Stomach (tissue), 9 donors: ENCODE results near the gene TLX3. TPM values are rescaled to one million over a fixed set of nuclear protein-coding genes. Genes with fewer than 3 reads are reported as not detected.

Experiments used
- DNase-seq, 2 donors: peaks; one replicate each; pipeline versions ENCODE4 v3.0.0 to v3.0.0-alpha.2; 2013 to 2019
- H3K27ac ChIP-seq, 5 donors: fragments of 200-600 bp in 4 of 5; sonication (generic) in 4 of 5; one replicate each; pipeline ENCODE4 v1.5.1; 2013 to 2019; ENCODE audit warnings: mild to moderate bottlenecking in 1 of 5, moderate library complexity in 1 of 5
- H3K27me3 ChIP-seq, 3 donors: fragments of 200-600 bp; sonication (generic); one replicate each; pipeline ENCODE4 v1.5.1; 2017 to 2019; ENCODE audit warnings: mixed run types in 1 of 3
- H3K36me3 ChIP-seq, 4 donors: fragments of 200-600 bp; sonication (generic); 1 replicate in 3 of 4; 2 replicates in 1 of 4; pipeline ENCODE4 v1.5.1; 2016 to 2019
- H3K4me1 ChIP-seq, 4 donors: fragments of 200-600 bp; sonication (generic); one replicate each; pipeline ENCODE4 v1.5.1; 2016 to 2019
- H3K4me3 ChIP-seq, 4 donors: fragments of 200-600 bp; sonication (generic) in 3 of 4; one replicate each; pipeline ENCODE4 v1.5.1; 2016 to 2019; ENCODE audit warnings: mild to moderate bottlenecking in 1 of 4
- H3K9me3 ChIP-seq, 4 donors: fragments of 200-600 bp; sonication (generic); one replicate each; pipeline ENCODE4 v1.5.1; 2016 to 2019
- EP300 ChIP-seq: sonication (generic); formaldehyde crosslinking; IDR thresholded peaks from one replicate; pipeline ENCODE4 v1.6.1; 2017; ENCODE audit warnings: antibody characterized with exemption
- POLR2A ChIP-seq, 4 donors: fragments of 450-650 bp; IDR thresholded peaks; one replicate each; pipeline ENCODE4 v1.6.1; 2016; ENCODE audit warnings: antibody characterized with exemption in 4 of 4, control low read depth in 2 of 4, mild to moderate bottlenecking in 1 of 4, moderate library complexity in 1 of 4
- POLR2AphosphoS5 ChIP-seq, 3 donors: sonication (generic); formaldehyde crosslinking; IDR thresholded peaks; one replicate each; pipeline ENCODE4 v1.6.1; 2016; ENCODE audit warnings: antibody characterized with exemption in 3 of 3
- WGBS, 5 donors: extraction: QIAGEN DNeasy Blood & Tissue Kit in 3 of 5; methylation state at CpG; one replicate each; pipeline versions ENCODE4 v1.1.5 to v1.1.7; 2013 to 2018; 5-methylcytosine and 5-hydroxymethylcytosine counted together
- intact Hi-C: fragments of 100-400 bp; cut with DNase I; formaldehyde crosslinking; loops from one replicate; pipeline ENCODE4 v1.15.1; 2023; ENCODE audit warnings: low total_unique reads
- polyA plus RNA-seq, 3 donors: library from polyadenylated mRNA; stranded (reverse); fragments of 200-250 nt; gene quantifications; one replicate each; pipeline ENCODE4 v1.2.3, GENCODE V29; 2013
- total RNA-seq, 5 donors: library from RNA; depleted of rRNA; stranded (reverse); fragments of >200 nt; gene quantifications; one replicate each; pipeline versions ENCODE4 v1.1.0 to v1.2.3, GENCODE V29; 2014 to 2016
- TF ChIP-seq, protein P1 (sequence below), 7 experiments: fragments of 450-650 bp in 4 of 7; fragments of 200-600 bp in 3 of 7; sonication (generic) in 3 of 7; IDR thresholded peaks; one replicate each; pipeline ENCODE4 v1.5.1; 2016 to 2019; ENCODE audit warnings: antibody characterized with exemption in 7 of 7, control low read depth in 2 of 7, mild to moderate bottlenecking in 1 of 7
- donor health status: healthy with polysubstance abuse.
- donor health status: Bipolar disorder and iron deficiency.
- donor health status: healthy.

The TLX3 gene
- total and polyA plus RNA-seq, 8 donors: not detected

- H3K27ac ChIP-seq: no peak overlapping the region
- TF ChIP-seq EP300: no peak
- TF ChIP-seq POLR2A (IDR thresholded peaks at IDR 0.05): no peak
- TF ChIP-seq, protein P1, sequence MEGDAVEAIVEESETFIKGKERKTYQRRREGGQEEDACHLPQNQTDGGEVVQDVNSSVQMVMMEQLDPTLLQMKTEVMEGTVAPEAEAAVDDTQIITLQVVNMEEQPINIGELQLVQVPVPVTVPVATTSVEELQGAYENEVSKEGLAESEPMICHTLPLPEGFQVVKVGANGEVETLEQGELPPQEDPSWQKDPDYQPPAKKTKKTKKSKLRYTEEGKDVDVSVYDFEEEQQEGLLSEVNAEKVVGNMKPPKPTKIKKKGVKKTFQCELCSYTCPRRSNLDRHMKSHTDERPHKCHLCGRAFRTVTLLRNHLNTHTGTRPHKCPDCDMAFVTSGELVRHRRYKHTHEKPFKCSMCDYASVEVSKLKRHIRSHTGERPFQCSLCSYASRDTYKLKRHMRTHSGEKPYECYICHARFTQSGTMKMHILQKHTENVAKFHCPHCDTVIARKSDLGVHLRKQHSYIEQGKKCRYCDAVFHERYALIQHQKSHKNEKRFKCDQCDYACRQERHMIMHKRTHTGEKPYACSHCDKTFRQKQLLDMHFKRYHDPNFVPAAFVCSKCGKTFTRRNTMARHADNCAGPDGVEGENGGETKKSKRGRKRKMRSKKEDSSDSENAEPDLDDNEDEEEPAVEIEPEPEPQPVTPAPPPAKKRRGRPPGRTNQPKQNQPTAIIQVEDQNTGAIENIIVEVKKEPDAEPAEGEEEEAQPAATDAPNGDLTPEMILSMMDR (IDR thresholded peaks at IDR 0.05): peak in 1 of 7 experiments; percentile 23
- no peak for TF ChIP-seq POLR2AphosphoS5 (IDR thresholded peaks at IDR 0.05)
- peaks cover 0 to 10% (median 0%) of the 10 kb centered on the region in 4 donors for H3K9me3 ChIP-seq
- intact Hi-C loops: no loop called here
- peaks cover 79 to 100% (median 95%) of the 10 kb centered on the region in 3 donors for H3K27me3 ChIP-seq
- no peaks in the 10 kb centered on the region for H3K36me3 ChIP-seq
- peaks cover 45 to 73% (median 63%) of the 10 kb centered on the region in 4 donors for H3K4me1 ChIP-seq
- peak overlapping the region in 2 of 4 donors; percentile 11 to 19 for H3K4me3 ChIP-seq
- DNase-seq: peak in 1 of 2 donors; percentile 33
- 6 to 10% (median 7%) methylated on average over 30 to 41 of the region's 41 CpGs for WGBS, 5 donors
Observed at GRCh38 chr5:171310212-171310818, 1.3 kb downstream of the TLX3 start.

DNA sequence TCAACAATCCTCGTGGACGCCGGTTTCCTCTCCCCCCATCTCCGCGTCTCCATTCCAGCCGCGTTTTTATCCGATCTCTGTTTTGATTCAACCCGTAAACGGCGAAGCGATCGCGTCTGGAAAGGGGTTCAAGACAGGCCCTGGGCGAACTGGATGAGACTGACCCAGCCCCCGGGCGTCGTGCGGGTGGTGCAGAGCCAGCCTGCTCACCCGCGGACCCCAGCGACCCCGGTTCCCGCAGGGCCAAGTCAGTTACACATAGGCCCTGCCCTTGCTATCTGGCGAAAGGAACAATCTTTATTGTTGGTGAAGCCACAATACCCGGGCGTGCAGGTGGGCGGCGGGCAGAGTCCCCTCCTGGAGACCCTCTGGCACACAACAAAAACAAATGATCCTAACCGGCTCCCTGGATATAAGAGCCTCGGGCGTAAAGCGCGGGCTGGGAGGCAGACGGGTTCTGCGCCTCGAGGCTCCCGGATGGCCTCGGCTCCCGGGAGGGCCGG, 1.8 kb downstream of the TLX3 start:
- H3K4me1 ChIP-seq: peaks cover 50 to 79% (median 69%) of the 10 kb centered on the region in 4 donors
- peaks cover 0 to 10% (median 0%) of the 10 kb centered on the region in 4 donors for H3K9me3 ChIP-seq
- peak overlapping the region in 2 of 4 donors; percentile 39 to 48 for H3K4me3 ChIP-seq

GRCh38 chr5:171311322-171312077, 2.5 kb downstream of the TLX3 start:
- Histone ChIP-seq H3K27ac (no peak overlapping the region), H3K4me1 (peaks cover 56 to 85% (median 75%) of the 10 kb centered on the region in 4 donors), H3K9me3 (peaks cover 0 to 10% (median 0%) of the 10 kb centered on the region in 4 donors), H3K4me3 (peak overlapping the region; percentile 15 to 48 (median 30)), H3K36me3 (no peaks in the 10 kb centered on the region), H3K27me3 (peaks cover 86 to 100% (median 99%) of the 10 kb centered on the region in 3 donors)
- TF ChIP-seq EP300 (no peak), POLR2A (IDR thresholded peaks at IDR 0.05) (no peak), POLR2AphosphoS5 (IDR thresholded peaks at IDR 0.05) (no peak)
- TF ChIP-seq, protein P1 (IDR thresholded peaks at IDR 0.05): no peak
- peak in 1 of 2 donors; percentile 72 for DNase-seq
- WGBS, 5 donors: 2 to 4% (median 3%) methylated on average over 29 to 74 of the region's 74 CpGs
- intact Hi-C loops: no loop called here

More for the DNA sequence above, 1.8 kb downstream of the TLX3 start:
- H3K36me3 ChIP-seq: no peaks in the 10 kb centered on the region
- intact Hi-C loops: no loop called here
- H3K27me3 ChIP-seq: peaks cover 83 to 100% (median 97%) of the 10 kb centered on the region in 3 donors
- TF ChIP-seq POLR2AphosphoS5 (IDR thresholded peaks at IDR 0.05): no peak
- no peak for TF ChIP-seq EP300
- TF ChIP-seq, protein P1 (IDR thresholded peaks at IDR 0.05): no peak
- TF ChIP-seq POLR2A (IDR thresholded peaks at IDR 0.05): no peak
- H3K27ac ChIP-seq: no peak overlapping the region
- 1 to 5% (median 4%) methylated on average over 23 to 41 of the region's 41 CpGs for WGBS, 5 donors
- DNase-seq: peak in 1 of 2 donors; percentile 16
